Ovary (tissue), 9 donors: ENCODE data around the gene GNG8. TPM values are rescaled to one million over a fixed set of nuclear protein-coding genes. Genes with fewer than 3 reads are reported as not detected.

Source experiments
- DNase-seq, 5 donors: peaks; one replicate each; pipeline ENCODE4 v3.0.0-alpha.2; 2019 to 2020
- H3K27ac ChIP-seq, 2 donors: fragments of 200-600 bp; one replicate each; pipeline versions ENCODE4 v1.5.1 to v1.8.0; 2019 to 2022
- H3K27me3 ChIP-seq: fragments of 200-600 bp; one replicate; pipeline ENCODE4 v1.8.0; 2022
- H3K36me3 ChIP-seq: fragments of 200-600 bp; sonication (generic); one replicate; pipeline ENCODE4 v1.5.1; 2019
- H3K4me1 ChIP-seq: one replicate; pipeline ENCODE4 v1.8.1; 2013; ENCODE audit warnings: mild to moderate bottlenecking, moderate library complexity; ENCODE audit not compliant: insufficient read depth
- H3K4me3 ChIP-seq: fragments of 200-600 bp; sonication (generic); one replicate; pipeline ENCODE4 v1.5.1; 2017
- H3K9me3 ChIP-seq, 2 donors: fragments of 200-600 bp in 1 of 2; sonication (generic) in 1 of 2; one replicate each; pipeline versions ENCODE4 v1.5.1 to v1.8.1; 2013 to 2019; ENCODE audit warnings: mild to moderate bottlenecking in 1 of 2, moderate library complexity in 1 of 2
- EP300 ChIP-seq: sonication (generic); formaldehyde crosslinking; IDR thresholded peaks from one replicate; pipeline ENCODE4 v1.6.1; 2017; ENCODE audit warnings: antibody characterized with exemption
- POLR2A ChIP-seq: fragments of 450-650 bp; IDR thresholded peaks from one replicate; pipeline ENCODE4 v1.6.1; 2017; ENCODE audit warnings: antibody characterized with exemption, mild to moderate bottlenecking, moderate library complexity
- WGBS, 3 donors: extraction: QIAGEN DNeasy Blood & Tissue Kit in 1 of 3; methylation state at CpG; one replicate each; pipeline versions ENCODE4 v1.1.5 to v1.1.7; 2013 to 2017; 5-methylcytosine and 5-hydroxymethylcytosine counted together
- intact Hi-C, 4 donors: fragments of 100-400 bp; cut with DNase I; formaldehyde crosslinking; loops; one replicate each; pipeline versions ENCODE4 v1.11.0 to v1.15.1; 2022 to 2023
- polyA plus RNA-seq, 2 donors: library from polyadenylated mRNA; stranded (reverse); fragments of 200-250 nt in 1 of 2; fragments of 350-450 nt in 1 of 2; fragmentation: Illumina TruSeq in 1 of 2; extraction: RNeasy Lipid Tissue Mini Kit (QIAGEN cat#74804) in 1 of 2; gene quantifications; one replicate each; pipeline ENCODE4 v1.2.3, GENCODE V29; 2013 to 2014
- total RNA-seq, 7 donors: library from RNA; depleted of rRNA in 2 of 7; stranded (reverse); fragments of >200 nt in 2 of 7; fragmentation: NEBNext Ultra II Directional in 3 of 7; extraction: Animal tissue kit (Norgen Biotek cat#: 25700) in 3 of 7; gene quantifications; one replicate each; pipeline versions ENCODE4 v1.1.0 to v1.2.4, GENCODE V29; 2016 to 2023
- TF ChIP-seq, protein P1 (sequence below), 3 donors: fragments of 450-650 bp in 2 of 3; fragments of 200-600 bp in 1 of 3; IDR thresholded peaks; one replicate each; pipeline versions ENCODE4 v1.5.1 to v1.8.0; 2016 to 2022; ENCODE audit warnings: antibody characterized with exemption in 3 of 3, mild to moderate bottlenecking in 1 of 3
- donor health status: DM: no; HTN: no; CAD: no; lungs with moderate emphysema.
- donor health status: DM: no; HTN: no; CAD: no.
- donor health status: Bipolar disorder and iron deficiency.
- donor health status: DM: yes; HTN: yes; CAD: no.
- donor health status: DM: no; HTN: no; CAD: no.
- donor health status: DM: yes; HTN: yes; CAD: no.

GNG8 gene
- total and polyA plus RNA-seq, 9 donors, result not detected

DNA sequence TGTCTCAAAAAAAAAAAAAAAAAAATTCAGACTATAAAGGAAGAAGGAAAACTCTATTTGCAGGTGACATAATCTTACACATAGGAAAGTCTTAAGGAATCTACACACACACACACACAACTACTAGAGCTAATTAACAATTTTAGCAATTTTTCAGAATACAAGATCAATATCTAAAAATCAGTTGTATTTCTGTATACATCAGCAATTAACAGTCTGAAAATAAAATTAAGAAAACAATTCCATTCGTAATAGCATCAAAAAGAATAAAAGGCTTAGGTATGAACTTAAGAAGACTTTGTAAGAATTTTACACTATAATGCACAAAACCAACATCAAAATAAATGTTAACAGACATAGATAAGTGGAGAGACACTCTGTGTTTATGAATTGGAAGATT lies 50.5 kb downstream of the GNG8 start:
- H3K4me3 ChIP-seq, result no peak overlapping the region
- no peak for DNase-seq
- TF ChIP-seq, protein P1, sequence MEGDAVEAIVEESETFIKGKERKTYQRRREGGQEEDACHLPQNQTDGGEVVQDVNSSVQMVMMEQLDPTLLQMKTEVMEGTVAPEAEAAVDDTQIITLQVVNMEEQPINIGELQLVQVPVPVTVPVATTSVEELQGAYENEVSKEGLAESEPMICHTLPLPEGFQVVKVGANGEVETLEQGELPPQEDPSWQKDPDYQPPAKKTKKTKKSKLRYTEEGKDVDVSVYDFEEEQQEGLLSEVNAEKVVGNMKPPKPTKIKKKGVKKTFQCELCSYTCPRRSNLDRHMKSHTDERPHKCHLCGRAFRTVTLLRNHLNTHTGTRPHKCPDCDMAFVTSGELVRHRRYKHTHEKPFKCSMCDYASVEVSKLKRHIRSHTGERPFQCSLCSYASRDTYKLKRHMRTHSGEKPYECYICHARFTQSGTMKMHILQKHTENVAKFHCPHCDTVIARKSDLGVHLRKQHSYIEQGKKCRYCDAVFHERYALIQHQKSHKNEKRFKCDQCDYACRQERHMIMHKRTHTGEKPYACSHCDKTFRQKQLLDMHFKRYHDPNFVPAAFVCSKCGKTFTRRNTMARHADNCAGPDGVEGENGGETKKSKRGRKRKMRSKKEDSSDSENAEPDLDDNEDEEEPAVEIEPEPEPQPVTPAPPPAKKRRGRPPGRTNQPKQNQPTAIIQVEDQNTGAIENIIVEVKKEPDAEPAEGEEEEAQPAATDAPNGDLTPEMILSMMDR (IDR thresholded peaks at IDR 0.05), result no peak
- TF ChIP-seq EP300 (no peak), POLR2A (no peak)
- intact Hi-C loops, result no loop called here
- H3K36me3 ChIP-seq, result no peaks in the 10 kb centered on the region
- no peaks in the 10 kb centered on the region for H3K4me1 ChIP-seq
- 93 to 95% (median 94%) methylated on average over 1 of the region's 1 CpG for WGBS, 3 donors
- no peaks in the 10 kb centered on the region for H3K27me3 ChIP-seq
- no peaks in the 10 kb centered on the region for H3K9me3 ChIP-seq
- no peak overlapping the region for H3K27ac ChIP-seq

Other genes starting within 250 kb of the GNG8 start
- 10 to 100 TPM; 29.3 to 82.6 (median 67.9) TPM for gene CCDC8, start 222.6 kb downstream of the GNG8 start, total RNA-seq
- 10 to 100 TPM; 20.1 to 35.7 TPM for gene CCDC8, start 222.6 kb downstream of the GNG8 start, polyA plus RNA-seq
- under 1 TPM in 6 of 7 donors, not detected in 1; 0.25 to 0.82 (median 0.39) TPM for gene PNMA8C, start 207.3 kb downstream of the GNG8 start, total RNA-seq
- gene PNMA8C, start 207.3 kb downstream of the GNG8 start, polyA plus RNA-seq, result under 1 TPM; 0.15 to 0.32 TPM
- 10 to 100 TPM in 6 of 7 donors, 1 to 10 TPM in 1; 8.8 to 35.3 (median 32.8) TPM for gene PNMA8A, start 164.6 kb downstream of the GNG8 start, total RNA-seq
- gene PNMA8A, start 164.6 kb downstream of the GNG8 start, polyA plus RNA-seq, result 10 to 100 TPM in 1 of 2 donors, 1 to 10 TPM in 1; 9.9 to 13.2 TPM
- 10 to 100 TPM in 1 of 7 donors, 1 to 10 TPM in 6; 2.8 to 10.6 (median 6.2) TPM for gene PNMA8B, start 140.3 kb downstream of the GNG8 start, total RNA-seq
- gene PNMA8B, start 140.3 kb downstream of the GNG8 start, polyA plus RNA-seq, result 1 to 10 TPM in 1 of 2 donors, under 1 TPM in 1; 0.97 to 5.2 TPM
- 100 to 1,000 TPM in 5 of 7 donors, 10 to 100 TPM in 2; 80.5 to 312 (median 225) TPM for gene CALM3, start 34.9 kb downstream of the GNG8 start, total RNA-seq
- gene CALM3, start 34.9 kb downstream of the GNG8 start, polyA plus RNA-seq, result 100 to 1,000 TPM; 191 to 646 TPM
- 1 to 10 TPM in 3 of 7 donors, under 1 TPM in 4; 0.24 to 1.5 (median 0.71) TPM for gene PTGIR, start 11.1 kb downstream of the GNG8 start, total RNA-seq
- gene PTGIR, start 11.1 kb downstream of the GNG8 start, polyA plus RNA-seq, result 1 to 10 TPM in 1 of 2 donors, under 1 TPM in 1; 0.55 to 1.8 TPM
- gene DACT3, start 25.0 kb upstream of the GNG8 start, total RNA-seq, result 10 to 100 TPM in 6 of 7 donors, 1 to 10 TPM in 1; 7.6 to 56.5 (median 20.8) TPM
- gene DACT3, start 25.0 kb upstream of the GNG8 start, polyA plus RNA-seq, result 10 to 100 TPM; 15.2 to 51.3 TPM
- gene PRKD2, start 80.9 kb upstream of the GNG8 start, total RNA-seq, result 10 to 100 TPM; 21.2 to 55.4 (median 46.6) TPM
- 10 to 100 TPM; 17.7 to 29.7 TPM for gene PRKD2, start 80.9 kb upstream of the GNG8 start, polyA plus RNA-seq
- 10 to 100 TPM; 10.9 to 24.4 (median 19.0) TPM for gene FKRP, start 109.9 kb upstream of the GNG8 start, total RNA-seq
- gene FKRP, start 109.9 kb upstream of the GNG8 start, polyA plus RNA-seq, result 10 to 100 TPM; 10.7 to 12.0 TPM
- 10 to 100 TPM; 37.3 to 85.3 (median 59.1) TPM for gene STRN4, start 110.2 kb upstream of the GNG8 start, total RNA-seq
- 10 to 100 TPM; 34.8 to 59.3 TPM for gene STRN4, start 110.2 kb upstream of the GNG8 start, polyA plus RNA-seq
- gene SLC1A5, start 152.4 kb upstream of the GNG8 start, total RNA-seq, result 100 to 1,000 TPM in 1 of 7 donors, 10 to 100 TPM in 6; 42.4 to 339 (median 65.1) TPM
- gene SLC1A5, start 152.4 kb upstream of the GNG8 start, polyA plus RNA-seq, result 10 to 100 TPM; 26.8 to 47.9 TPM
- 10 to 100 TPM; 39.9 to 86.3 (median 57.0) TPM for gene AP2S1, start 214.6 kb upstream of the GNG8 start, total RNA-seq
- 10 to 100 TPM; 57.0 to 78.2 TPM for gene AP2S1, start 214.6 kb upstream of the GNG8 start, polyA plus RNA-seq
- gene ARHGAP35, start 224.8 kb upstream of the GNG8 start, total RNA-seq, result 10 to 100 TPM; 20.9 to 74.8 (median 51.2) TPM
- 10 to 100 TPM; 23.1 to 32.5 TPM for gene ARHGAP35, start 224.8 kb upstream of the GNG8 start, polyA plus RNA-seq